MM.1S (cell line): Measurements from ENCODE around the gene ZNF408.
A peak's percentile ranks its signal among the peaks of the same experiment; 100 is the strongest.

Source experiments
- DNase-seq: peaks from one replicate; pipeline ENCODE4 v3.0.0-alpha.2; 2015
- H2AFZ ChIP-seq: fragments of 300-600 bp; sonication (generic); 2 replicates; pipeline ENCODE4 v1.6.0; 2016; ENCODE audit warnings: antibody characterized with exemption, low read length
- H3F3A ChIP-seq: fragments of 300-600 bp; sonication (generic); 2 replicates; pipeline ENCODE4 v1.6.1; 2016; ENCODE audit warnings: mild to moderate bottlenecking, antibody characterized with exemption, low read length, moderate library complexity, mixed read lengths; ENCODE audit not compliant: insufficient read depth
- H3K27ac ChIP-seq: fragments of 300-600 bp; sonication (generic); 2 replicates; pipeline ENCODE4 v1.5.1; 2016; ENCODE audit warnings: mild to moderate bottlenecking, low read length
- H3K27me3 ChIP-seq: fragments of 300-600 bp; sonication (generic); replicated peaks from 2 replicates; pipeline ENCODE4 v1.6.0; 2016; ENCODE audit warnings: low read length; ENCODE audit not compliant: insufficient read depth
- H3K36me3 ChIP-seq: fragments of 300-600 bp; sonication (generic); replicated peaks from 2 replicates; pipeline ENCODE4 v1.6.1; 2016; ENCODE audit warnings: mild to moderate bottlenecking, low read length, mixed read lengths; ENCODE audit not compliant: insufficient read depth
- H3K4me1 ChIP-seq: fragments of 300-600 bp; sonication (generic); 2 replicates; pipeline ENCODE4 v1.6.1; 2016; ENCODE audit warnings: low read length, mixed read lengths
- H3K4me2 ChIP-seq: fragments of 300-600 bp; sonication (generic); 2 replicates; pipeline ENCODE4 v1.6.0; 2016; ENCODE audit warnings: low read depth, low read length
- H3K4me3 ChIP-seq: fragments of 300-600 bp; sonication (generic); 2 replicates; pipeline ENCODE4 v1.5.1; 2016; ENCODE audit warnings: low read length, mixed read lengths
- H3K79me2 ChIP-seq: fragments of 300-600 bp; sonication (generic); 2 replicates; pipeline ENCODE4 v1.6.1; 2016; ENCODE audit warnings: mixed run types, low read length, mixed read lengths
- H3K9ac ChIP-seq: fragments of 300-600 bp; sonication (generic); 2 replicates; pipeline ENCODE4 v1.6.1; 2016; ENCODE audit warnings: low read length, mixed read lengths
- H3K9me2 ChIP-seq: fragments of 300-600 bp; sonication (generic); replicated peaks from 2 replicates; pipeline ENCODE4 v1.6.1; 2016; ENCODE audit warnings: mild to moderate bottlenecking, low read length, mixed read lengths; ENCODE audit not compliant: insufficient read depth
- H3K9me3 ChIP-seq: fragments of 300-600 bp; sonication (generic); replicated peaks from 2 replicates; pipeline ENCODE4 v1.6.1; 2016; ENCODE audit warnings: mild to moderate bottlenecking, low read length, mixed read lengths; ENCODE audit not compliant: insufficient read depth
- H4K20me1 ChIP-seq: fragments of 300-600 bp; sonication (generic); 2 replicates; pipeline ENCODE4 v1.6.1; 2016; ENCODE audit warnings: mild to moderate bottlenecking, low read length, moderate library complexity, mixed read lengths; ENCODE audit not compliant: insufficient read depth
- CTCF ChIP-seq: fragments of 300-600 bp; sonication (generic); IDR thresholded peaks from 2 replicates; pipeline ENCODE4 v1.5.1; 2016; ENCODE audit warnings: antibody characterized with exemption, low read length, mixed read lengths
- EZH2 ChIP-seq: fragments of 300-600 bp; sonication (generic); optimal IDR thresholded peaks from 2 replicates; pipeline ENCODE3; 2017; ENCODE audit warnings: low read depth, mild to moderate bottlenecking, antibody characterized with exemption, low read length, mixed read lengths
- EZH2phosphoT487 ChIP-seq: fragments of 300-600 bp; sonication (generic); IDR thresholded peaks from 2 replicates; pipeline ENCODE4 v1.6.1; 2018; ENCODE audit warnings: antibody characterized with exemption, low read length

The ZNF408 gene

GRCh38 chr11:46700241-46701077 is at the start of gene ZNF408, which contains the start of gene ARHGAP1:
Gene ZNF408, plus strand, starts transcription at chr11:46701031. Its CDS starts 17 bp downstream, at chr11:46701048.
Gene ARHGAP1, minus strand, starts transcription at chr11:46700619. Its CDS starts 4,512 bp downstream, at chr11:46696107.
- no peaks in the 10 kb centered on the region for H3K9me2 ChIP-seq
- no peak for TF ChIP-seq EZH2phosphoT487
- no peak for TF ChIP-seq CTCF
- TF ChIP-seq EZH2 = no peak
- peak within 1 kb of the TSS; percentile 97 for H3K4me2 ChIP-seq
- peak within 1 kb of the TSS; percentile 94 for H3K9ac ChIP-seq
- peak; percentile 99 for DNase-seq
- no peaks in the 10 kb centered on the region for H4K20me1 ChIP-seq
- peaks cover 70% of the 10 kb centered on the region for H3K79me2 ChIP-seq
- peaks cover 3% of the 10 kb centered on the region; the same call in 1 of the 2 replicates for H3F3A ChIP-seq
- peak within 1 kb of the TSS; percentile 93 for H2AFZ ChIP-seq
- H3K9me3 ChIP-seq = no peaks in the 10 kb centered on the region
- peaks cover 3% of the 10 kb centered on the region; the same call in 1 of the 2 replicates for H3K4me1 ChIP-seq
- peak within 1 kb of the TSS; percentile 91 for H3K4me3 ChIP-seq
- H3K27ac ChIP-seq = peak within 1 kb of the TSS; percentile 72; the same call in 1 of the 2 replicates
- H3K27me3 ChIP-seq = no peaks in the 10 kb centered on the region
- H3K36me3 ChIP-seq = no peaks in the 10 kb centered on the region; the same call in none of the 2 replicates

- TF ChIP-seq CTCF (no peak), EZH2 (no peak), EZH2phosphoT487 (no peak)
- H3K9ac ChIP-seq = no peak overlapping the region
- H4K20me1 ChIP-seq = no peaks in the 10 kb centered on the region
- H3K36me3 ChIP-seq = 0 out of 2 replicates have a peak, but pooled peaks cover 4% of the 10 kb centered on the region
- H3K27ac ChIP-seq = no peak overlapping the region
- no peaks in the 10 kb centered on the region for H3K9me3 ChIP-seq
- no peak overlapping the region for H2AFZ ChIP-seq
- no peaks in the 10 kb centered on the region for H3F3A ChIP-seq
- no peak for DNase-seq
- H3K4me3 ChIP-seq = no peak overlapping the region
- no peaks in the 10 kb centered on the region for H3K4me1 ChIP-seq
- no peaks in the 10 kb centered on the region for H3K9me2 ChIP-seq
- H3K4me2 ChIP-seq = no peak overlapping the region
- H3K79me2 ChIP-seq = no peaks in the 10 kb centered on the region
- no peaks in the 10 kb centered on the region for H3K27me3 ChIP-seq
Measured at GRCh38 chr11:46655631-46656030, 45.2 kb upstream of the ZNF408 start.

GRCh38 chr11:46657186-46657585 is 43.6 kb upstream of the ZNF408 start:
- Histone ChIP-seq H3K27me3 (no peaks in the 10 kb centered on the region), H3K4me3 (no peak overlapping the region), H3K4me1 (no peaks in the 10 kb centered on the region), H3K36me3 (0 out of 2 replicates have a peak, but pooled peaks cover 8% of the 10 kb centered on the region), H2AFZ (no peak overlapping the region), H3K4me2 (no peak overlapping the region), H3F3A (no peaks in the 10 kb centered on the region), H3K79me2 (no peaks in the 10 kb centered on the region), H3K9ac (no peak overlapping the region), H3K9me2 (no peaks in the 10 kb centered on the region), H4K20me1 (no peaks in the 10 kb centered on the region), H3K9me3 (no peaks in the 10 kb centered on the region), H3K27ac (no peak overlapping the region)
- TF ChIP-seq CTCF (no peak), EZH2 (no peak), EZH2phosphoT487 (no peak)
- no peak for DNase-seq
